HEK293 (cell line): ENCODE data around the gene NCKAP5.

Experiments
- GLIS2 ChIP-seq: fragments of 450-650 bp; formaldehyde crosslinking; IDR thresholded peaks from 2 replicates; pipeline ENCODE4 v1.5.1; 2016; ENCODE audit warnings: missing biosample characterization, missing genetic modification characterization
- TCF7L2 ChIP-seq: IDR thresholded peaks from 2 replicates; pipeline ENCODE4 v1.6.1; 2011; ENCODE audit warnings: low read depth, mild to moderate bottlenecking, inconsistent platforms, low read length, moderate library complexity, borderline replicate concordance
- ZNF394 ChIP-seq: fragments of 450-650 bp; formaldehyde crosslinking; IDR thresholded peaks from 2 replicates; pipeline ENCODE4 v1.5.1; 2016; ENCODE audit warnings: missing biosample characterization, missing genetic modification characterization, mild to moderate bottlenecking, moderate library complexity, borderline replicate concordance
- ZNF639 ChIP-seq: fragments of 450-650 bp; formaldehyde crosslinking; IDR thresholded peaks from 2 replicates; pipeline ENCODE4 v1.5.1; 2016; ENCODE audit warnings: missing biosample characterization, missing genetic modification characterization

GRCh38 chr2:133317178-133317577 is 251.1 kb downstream of the NCKAP5 start:
- no peak for TF ChIP-seq TCF7L2
- no peak for TF ChIP-seq ZNF394 (tag by site-specific recombination)
- no peak for TF ChIP-seq GLIS2
- no peak for TF ChIP-seq ZNF639 (tag by site-specific recombination)
